ENCODE data around the gene MFRP.
A peak's percentile ranks its signal among the peaks of the same experiment; 100 is the strongest.

Gene MFRP

DNA sequence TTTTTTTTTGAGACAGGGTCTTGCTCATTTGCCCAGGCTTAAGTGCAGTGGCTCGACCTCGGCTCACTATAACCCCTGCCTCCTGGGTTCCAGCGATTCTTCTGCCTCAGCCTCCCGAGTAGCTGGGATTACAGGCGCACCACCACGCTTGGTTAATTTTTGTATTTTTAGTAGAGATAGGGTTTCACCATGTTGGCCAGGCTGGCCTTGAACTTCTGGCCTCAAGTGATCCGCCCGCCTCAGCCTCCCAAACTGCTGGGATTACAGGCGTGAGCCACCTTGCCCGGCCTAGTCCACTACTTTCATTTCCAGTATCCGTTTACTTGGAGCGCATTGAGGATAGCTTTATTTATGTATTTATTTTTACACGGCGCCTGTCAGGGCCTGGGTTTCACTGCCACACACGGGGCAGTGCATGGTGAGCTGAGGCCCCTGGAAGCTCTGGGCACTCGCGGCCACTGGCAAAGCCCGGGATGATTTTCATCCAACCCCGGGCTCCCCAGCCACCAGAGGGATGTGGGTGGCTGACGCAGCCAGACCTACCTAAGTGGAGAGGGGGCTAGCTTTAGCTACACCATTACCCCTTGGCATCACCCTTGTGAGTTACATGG is 23.5 kb downstream of the MFRP start:
- in situ Hi-C loops (cut with MboI; ENCODE audit: low pct_unique_long_range_greater_than_20kb, low sequenced_read_pairs), result no loop called here
- DNase-seq, result no peak

DNA sequence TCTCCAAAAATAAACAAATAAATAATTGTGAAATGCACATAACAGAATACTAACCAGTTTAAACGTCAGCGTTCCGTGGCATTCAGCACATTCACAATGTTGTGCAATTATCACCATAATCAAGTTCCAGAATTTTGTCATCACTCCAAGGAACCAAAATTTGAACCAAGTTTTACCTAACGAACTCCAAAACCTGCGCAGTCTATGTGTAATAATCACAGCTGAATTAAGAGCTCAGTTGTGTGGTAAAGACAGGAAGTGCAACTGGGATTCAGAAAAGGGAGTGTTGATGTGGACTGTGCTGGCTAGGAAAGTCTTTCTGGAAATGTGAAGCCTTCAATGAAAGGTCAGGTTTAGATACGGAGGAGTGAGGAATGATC is 24.2 kb downstream of the MFRP start:
- in situ Hi-C loops (cut with MboI; ENCODE audit: low pct_unique_long_range_greater_than_20kb, low sequenced_read_pairs), result no loop called here

DNA sequence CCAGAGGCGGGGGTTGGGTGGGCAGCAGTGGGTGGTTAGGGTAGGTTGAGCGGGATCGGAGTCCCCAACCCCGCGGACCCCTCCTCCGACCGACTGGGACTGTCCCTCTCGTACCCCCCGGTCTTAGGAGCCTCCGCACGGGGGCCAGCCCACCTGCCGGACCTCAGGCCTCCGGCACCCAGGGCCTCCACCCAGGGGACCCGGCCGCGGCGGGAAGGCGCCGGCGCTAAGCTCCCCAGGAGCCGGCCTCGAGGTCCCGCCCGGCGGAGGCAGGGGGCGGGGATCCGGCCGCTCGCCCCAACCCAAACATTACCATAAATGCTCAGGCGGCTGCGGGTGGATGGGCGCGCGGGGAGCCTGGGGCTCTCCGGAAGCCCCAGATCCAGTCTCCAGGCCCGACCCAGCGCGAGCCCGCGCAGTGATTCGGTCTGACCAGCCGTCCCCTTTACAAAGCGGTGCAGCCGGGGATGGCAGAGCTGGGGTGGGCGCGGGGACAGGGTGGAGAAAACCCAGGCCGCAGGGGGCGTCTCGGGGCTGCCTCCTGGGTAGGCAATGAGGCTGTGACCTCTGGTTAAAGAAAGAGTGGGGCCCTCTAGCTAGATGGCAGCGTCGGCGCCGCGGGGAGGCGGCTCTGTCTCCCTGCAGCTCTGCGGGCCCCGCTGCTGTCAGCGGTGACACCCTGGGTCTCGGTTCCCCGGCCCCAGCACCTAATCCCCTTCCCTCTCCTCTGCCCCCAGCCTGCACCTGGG is 25.6 kb downstream of the MFRP start:
- in situ Hi-C loops (cut with MboI; ENCODE audit: low pct_unique_long_range_greater_than_20kb, low sequenced_read_pairs), result no loop called here

More for the DNA sequence above, 24.2 kb downstream of the MFRP start:
- DNase-seq, result peak; percentile 32

DNA sequence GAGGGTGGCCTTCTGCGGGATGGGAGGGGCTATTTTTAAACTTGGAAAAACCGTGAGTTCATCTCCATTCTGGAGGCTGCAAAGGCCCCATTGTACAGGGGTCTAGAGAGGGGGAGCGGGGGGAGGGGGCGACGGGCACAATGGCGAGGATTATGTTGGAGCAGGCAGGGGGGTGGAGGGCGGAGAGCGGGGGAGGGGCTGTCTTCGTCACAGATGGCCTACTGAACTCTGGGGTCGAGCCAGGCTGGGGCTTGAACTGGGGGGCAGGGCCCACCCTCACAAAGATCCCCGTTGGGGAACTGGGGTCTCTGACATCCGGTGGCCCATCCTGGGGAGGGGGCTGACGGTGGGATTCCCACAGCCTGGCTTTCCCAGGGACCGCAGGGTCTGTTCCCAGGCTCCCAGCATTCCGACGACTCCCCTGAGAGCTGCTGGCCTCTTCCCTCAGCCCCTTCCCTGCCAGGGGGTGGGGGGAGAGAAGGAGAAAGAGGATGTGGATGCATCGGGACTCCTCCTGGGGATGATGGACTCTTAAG is 26.2 kb downstream of the MFRP start:
- in situ Hi-C loops (cut with MboI; ENCODE audit: low pct_unique_long_range_greater_than_20kb, low sequenced_read_pairs), result no loop called here
- DNase-seq, result no peak

More for the DNA sequence above, 25.6 kb downstream of the MFRP start:
- peak; percentile 39 for DNase-seq

DNA sequence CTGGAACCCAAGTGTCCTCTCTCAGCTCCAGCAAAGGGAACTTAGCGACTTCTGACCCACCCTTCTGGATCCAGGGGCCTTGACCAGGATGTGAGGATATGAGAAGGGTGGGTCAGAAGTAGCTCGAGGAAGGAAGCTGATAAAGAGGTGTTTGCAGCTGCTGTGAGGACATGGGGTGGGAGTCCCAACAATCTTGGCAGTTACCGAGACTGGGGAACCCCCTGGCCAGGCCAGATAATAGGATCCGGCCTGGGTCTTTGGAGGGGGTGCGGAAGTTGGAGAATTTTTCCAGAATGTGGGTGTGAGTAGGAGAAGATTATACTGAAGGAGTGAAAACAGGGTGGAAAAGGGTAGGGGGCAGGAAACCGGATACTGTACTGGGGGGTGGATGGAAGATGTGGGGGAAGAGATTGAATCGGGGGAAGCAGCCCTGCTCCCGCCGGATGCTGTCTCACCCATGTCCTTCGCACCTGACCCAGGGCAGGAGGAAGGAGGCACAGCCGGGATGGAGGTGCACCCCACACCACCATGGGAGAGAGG is 26.7 kb downstream of the MFRP start:
- DNase-seq, result no peak
- in situ Hi-C loops (cut with MboI; ENCODE audit: low pct_unique_long_range_greater_than_20kb, low sequenced_read_pairs), result no loop called here

DNA sequence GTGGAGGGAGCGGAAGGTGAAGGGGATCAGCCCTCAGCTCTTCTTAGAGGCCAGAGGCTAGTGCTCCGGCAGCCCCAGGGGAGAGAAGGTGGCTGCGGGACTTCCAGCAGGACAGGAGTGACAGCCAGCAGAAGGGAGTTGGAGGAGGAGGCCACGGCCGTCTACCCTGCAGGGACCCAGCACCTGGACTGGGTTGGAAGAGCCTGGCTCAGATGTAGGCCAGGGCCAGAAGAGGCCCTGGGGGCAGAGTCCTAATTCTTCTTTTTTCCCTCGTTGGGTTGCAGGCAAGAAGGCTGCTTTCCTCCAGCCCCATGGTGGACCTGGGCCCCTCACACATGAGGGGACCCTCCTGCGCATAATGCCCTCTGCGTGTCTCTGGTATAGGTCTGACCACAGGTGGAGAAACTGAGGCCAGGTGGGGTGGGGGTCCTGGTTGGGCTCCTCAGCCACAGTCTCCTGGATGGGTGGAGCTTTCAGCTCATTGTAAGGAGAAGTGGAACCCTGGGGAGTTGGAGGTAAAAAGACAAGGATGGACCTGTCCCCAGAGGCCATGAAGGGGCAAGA is 27.3 kb downstream of the MFRP start:
- in situ Hi-C loops (cut with MboI; ENCODE audit: low pct_unique_long_range_greater_than_20kb, low sequenced_read_pairs), result no loop called here
- DNase-seq, result no peak

DNA sequence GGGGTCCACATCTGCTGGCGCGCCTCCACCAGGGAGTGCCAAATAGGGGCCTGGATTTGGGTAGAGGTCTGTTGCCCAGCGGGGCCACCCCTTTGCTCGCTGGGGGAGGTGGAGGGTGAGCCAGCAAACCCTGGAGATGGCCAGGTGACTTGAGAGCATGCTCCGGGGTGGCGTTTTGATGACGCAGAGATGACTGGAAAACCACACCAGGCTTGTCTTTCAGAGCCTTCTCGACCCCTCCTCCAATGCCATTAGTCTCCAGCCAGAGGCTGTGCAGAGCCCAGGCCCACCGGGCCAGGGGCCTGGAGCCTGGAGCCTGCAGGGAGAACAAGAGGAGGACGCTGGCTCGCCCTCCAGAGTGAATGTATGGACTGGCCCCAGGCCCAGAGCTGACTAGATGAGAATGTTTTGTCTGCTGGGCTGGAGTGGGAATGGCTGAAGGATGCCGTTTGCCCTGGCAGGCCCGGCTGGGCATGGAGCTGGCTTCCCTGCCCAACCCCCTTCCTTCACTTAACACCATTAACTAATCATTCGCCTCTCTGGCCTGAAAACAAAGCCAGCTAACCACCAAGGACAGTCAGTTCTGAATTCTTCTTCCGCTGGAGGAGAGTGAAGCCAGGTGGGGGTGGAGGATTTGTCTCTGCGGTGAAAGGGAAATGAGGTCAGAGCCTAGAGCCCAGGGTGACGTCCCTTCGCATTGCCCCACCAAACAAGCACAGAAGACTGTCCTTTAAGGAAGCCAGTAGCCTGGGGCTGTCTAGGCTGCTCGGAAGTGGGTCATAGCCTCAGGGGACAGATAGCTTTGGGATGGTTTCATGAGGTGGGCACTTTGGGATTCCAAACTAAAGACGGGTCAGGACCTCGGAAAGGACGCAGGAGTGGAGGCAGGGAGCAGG is 28.0 kb downstream of the MFRP start:
- peak; percentile 96 for DNase-seq
- in situ Hi-C loops (cut with MboI; ENCODE audit: low pct_unique_long_range_greater_than_20kb, low sequenced_read_pairs), result no loop called here

DNA sequence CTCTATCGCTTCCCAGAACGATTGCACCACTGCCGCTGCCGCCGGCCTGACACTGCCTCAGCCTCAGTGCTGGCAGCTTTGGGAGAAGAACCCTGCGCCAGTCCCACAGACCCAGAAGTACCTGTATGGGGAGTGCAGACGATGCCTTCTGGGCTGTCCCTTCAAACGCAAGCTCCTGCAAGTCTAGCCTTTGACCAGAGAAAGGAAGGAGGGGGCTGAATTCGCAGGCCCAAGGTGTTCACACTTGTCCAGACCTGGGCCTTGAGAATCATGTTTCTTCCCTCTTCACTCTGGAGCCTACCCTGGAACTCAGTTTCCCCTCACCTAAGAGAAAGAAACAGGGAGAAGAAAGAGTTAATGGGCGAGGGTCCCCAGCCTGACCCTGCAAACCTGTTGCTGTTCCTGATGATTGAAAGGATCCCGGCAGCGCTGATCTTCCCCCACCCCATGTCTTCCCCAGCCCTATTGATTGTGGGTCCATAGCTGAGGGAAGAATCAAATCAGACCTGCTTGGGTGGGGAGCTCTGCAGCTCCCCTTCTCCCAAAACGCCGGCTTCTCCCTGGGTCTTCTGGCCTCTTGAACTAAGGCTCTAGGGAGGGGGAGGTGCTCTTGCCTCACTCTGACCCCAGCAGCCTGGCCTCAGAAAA is 28.8 kb downstream of the MFRP start:
- in situ Hi-C loops (cut with MboI; ENCODE audit: low pct_unique_long_range_greater_than_20kb, low sequenced_read_pairs), result no loop called here
- no peak for DNase-seq

DNA sequence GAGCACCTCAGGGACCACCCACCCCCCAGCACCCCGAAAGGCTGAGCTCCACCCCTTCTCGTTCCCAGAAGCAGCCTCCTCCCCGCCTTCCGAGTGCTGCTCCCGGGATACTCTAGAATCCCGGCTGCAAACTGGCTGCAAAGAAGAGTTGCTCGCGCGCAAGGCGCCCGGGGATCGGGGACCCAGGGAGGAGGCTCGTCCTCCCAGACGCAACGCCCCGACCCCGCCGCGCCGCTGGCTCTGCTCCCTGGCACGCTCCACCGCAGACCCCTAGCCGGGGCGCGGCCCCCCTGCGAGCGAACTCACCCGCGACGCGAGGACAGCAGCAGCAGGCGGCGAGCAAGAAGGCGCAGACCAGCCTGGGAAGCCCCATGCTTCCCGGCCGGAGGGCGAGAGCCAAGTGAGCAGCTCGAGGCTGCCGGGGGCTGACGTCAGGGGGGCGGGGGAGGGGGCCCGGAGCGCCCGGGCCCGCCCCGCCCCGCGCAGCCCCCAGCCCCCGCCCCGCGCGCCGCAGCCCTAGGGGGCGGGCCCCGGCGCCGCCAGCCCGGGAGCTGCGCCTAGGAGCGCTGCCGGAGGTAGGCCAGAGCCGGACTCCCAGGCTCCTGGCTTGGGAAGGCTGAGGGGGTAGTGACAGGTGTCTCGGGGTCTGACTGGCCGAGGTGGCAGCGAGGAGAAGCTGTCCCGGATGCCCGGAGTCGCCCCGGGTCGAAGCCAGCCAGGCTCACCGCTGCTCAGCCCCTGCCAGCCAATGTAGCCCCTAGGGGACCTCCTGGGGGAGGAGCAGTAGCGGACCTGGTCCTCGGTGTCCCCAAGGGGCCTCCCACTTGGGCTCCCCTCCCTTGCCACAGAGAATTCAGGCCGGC is 29.5 kb downstream of the MFRP start, which contains the start of gene MCAM:
Gene MCAM (minus strand): TSS at position 402 of the 863 bp plus-strand sequence. CDS start 29 bp downstream, at position 373.
- DNase-seq, result peak; percentile 61
- in situ Hi-C loops (cut with MboI; ENCODE audit: low pct_unique_long_range_greater_than_20kb, low sequenced_read_pairs), result no loop called here

DNA sequence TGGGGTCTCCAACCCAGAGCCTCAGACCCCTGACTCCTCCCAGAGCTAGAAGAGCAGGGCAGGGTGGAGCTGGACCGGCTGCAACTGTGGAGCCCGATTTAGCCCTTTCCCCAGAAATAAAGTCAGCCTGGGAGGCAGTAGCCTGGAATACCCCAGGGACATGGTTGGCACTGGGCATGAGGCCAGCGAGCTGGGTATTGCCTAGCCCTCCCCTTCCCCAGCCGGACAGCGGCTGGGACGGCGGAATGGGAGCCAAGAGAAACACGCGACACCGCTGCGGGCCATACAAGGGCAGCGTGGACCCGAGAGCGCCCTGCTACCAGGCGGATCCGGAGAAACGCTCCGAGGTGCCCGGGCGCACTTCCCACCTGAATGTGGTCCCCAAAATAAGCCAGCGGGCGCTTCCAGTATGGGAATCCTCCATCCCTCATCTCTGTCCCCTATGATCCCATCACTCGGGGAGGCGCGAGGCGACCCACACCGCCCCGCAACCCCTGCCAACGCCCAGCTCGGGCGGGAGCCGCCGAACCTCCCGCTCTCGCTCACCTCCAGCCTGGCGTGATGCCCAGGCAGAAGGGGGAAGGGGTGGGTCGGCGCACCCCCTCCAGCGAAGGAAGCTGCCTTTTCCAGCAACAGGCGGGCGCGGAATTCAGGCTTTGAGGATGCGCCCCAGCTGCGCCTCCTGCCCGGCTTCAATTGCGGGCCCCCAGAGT is 30.3 kb downstream of the MFRP start:
- in situ Hi-C loops (cut with MboI; ENCODE audit: low pct_unique_long_range_greater_than_20kb, low sequenced_read_pairs), result no loop called here
- peak; percentile 27 for DNase-seq

DNA sequence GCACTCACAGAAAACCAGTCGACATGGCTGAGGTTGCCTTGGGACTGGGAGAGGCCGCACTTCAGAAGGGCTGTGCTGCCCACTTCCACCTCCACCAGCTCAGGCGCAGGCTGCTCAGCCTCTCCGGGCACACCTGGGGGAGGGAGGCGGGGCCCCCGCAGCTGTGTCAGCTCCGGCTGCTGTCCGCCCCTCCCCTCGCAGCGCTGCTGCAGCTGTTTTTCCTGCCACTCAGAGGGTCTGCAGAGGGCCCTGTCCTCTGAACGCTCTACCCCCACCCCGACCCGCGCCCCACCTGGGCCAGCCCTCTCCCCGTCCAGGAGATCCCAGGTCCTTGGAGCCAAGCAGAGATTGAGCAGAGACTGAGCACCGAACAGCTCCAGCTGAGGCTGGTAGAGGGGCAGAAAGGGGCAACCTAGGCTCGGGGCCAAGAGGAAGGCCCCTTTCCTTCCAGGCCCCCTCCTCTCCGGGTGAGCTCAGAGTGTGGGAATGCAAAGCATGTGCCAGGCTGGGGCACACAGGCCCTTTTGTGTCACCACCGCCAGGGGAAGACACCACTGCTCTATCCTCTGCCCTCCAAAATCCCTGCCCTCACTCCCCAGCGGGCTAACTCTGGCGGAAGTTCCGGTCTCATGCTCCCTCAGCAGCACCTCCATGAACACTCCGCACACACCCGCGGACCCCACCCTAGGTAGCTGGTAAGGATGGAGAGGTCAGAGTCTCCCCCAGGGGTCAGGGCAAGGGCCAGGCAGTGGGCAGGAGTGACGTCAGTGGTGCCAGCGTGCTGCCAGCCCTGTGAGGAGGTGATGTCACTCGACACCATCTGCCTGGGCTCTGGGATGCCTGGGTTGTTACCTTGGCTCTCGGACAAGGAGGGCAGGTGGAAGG is 31.1 kb downstream of the MFRP start:
- in situ Hi-C loops (cut with MboI; ENCODE audit: low pct_unique_long_range_greater_than_20kb, low sequenced_read_pairs), result no loop called here
- DNase-seq, result no peak

DNA sequence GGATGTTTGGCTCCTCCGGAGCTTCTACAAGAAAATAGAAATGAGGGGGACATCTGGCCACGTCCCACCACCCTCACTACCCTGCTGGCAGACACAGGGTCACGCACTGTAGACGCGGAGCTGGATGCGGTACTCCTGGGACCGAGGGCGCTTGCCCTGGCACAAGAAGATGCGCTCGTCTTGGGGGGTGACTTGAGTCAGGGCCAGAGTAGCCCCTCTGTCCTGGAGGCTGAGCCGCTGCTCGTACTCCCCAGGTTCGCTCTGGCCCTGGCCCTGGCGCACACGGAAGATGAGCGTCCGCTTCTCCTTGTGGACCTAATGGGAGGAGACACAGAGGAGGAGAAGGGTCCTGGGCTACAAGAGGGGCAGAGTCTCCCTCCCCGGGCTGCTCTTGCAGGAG is 31.8 kb downstream of the MFRP start:
- in situ Hi-C loops (cut with MboI; ENCODE audit: low pct_unique_long_range_greater_than_20kb, low sequenced_read_pairs), result no loop called here

DNA sequence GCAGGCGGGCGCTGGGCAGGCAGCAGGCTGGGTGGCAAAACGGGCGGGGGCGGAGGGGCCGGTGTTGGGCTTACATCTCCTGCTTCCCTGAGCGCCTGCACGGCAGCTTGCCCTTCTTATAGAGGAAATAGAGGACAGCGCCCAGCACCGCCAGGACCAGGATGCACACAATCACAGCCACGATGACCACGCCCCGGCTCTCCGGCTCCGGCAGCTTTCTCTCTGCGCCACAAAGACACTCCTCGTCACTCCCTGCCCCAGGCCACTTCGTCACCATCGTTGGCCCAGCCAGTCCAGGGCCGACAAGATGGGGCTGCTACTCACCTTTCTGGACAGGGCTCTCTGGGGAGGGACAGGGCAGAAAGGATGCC is 35.8 kb downstream of the MFRP start:
- in situ Hi-C loops (cut with MboI; ENCODE audit: low pct_unique_long_range_greater_than_20kb, low sequenced_read_pairs), result no loop called here
- DNase-seq, result no peak

More for the DNA sequence above, 31.8 kb downstream of the MFRP start:
- DNase-seq, result no peak

DNA sequence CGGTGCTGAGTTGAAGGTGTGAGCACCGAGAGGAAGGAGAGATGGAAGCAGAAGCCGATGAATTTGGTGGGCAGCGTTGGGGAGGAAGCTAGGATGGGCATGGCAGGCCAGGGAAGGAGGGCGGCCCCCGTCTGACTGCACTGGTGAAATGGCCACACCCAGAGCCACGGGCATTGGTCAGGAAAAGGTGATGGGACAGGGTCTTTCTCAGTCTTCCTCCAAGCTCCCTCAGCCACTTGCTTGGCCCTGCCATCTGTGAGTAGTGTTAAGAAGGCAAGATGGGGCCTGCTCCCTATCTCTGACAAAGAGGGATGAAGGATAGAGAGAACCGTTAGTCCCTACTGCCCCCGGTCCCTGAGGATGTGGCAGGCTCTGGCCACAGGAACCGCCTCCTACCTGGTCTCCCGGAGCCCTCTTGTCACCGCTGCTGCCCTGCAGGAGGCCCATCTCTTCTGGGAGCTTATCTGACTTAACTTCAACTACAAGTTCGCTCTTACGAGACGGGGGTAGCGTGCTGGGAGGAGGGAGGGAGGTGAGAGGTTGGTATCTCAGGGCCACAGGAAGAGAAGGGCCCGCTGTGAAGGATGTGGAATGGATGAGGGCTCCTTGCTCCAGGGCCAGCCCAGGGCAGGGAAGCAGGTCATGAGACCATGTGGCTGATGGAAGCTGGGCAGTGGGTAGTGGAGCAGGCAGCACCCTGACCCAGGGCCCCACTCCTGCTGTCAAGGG is 36.4 kb downstream of the MFRP start:
- in situ Hi-C loops (cut with MboI; ENCODE audit: low pct_unique_long_range_greater_than_20kb, low sequenced_read_pairs), result no loop called here
- no peak for DNase-seq

DNA sequence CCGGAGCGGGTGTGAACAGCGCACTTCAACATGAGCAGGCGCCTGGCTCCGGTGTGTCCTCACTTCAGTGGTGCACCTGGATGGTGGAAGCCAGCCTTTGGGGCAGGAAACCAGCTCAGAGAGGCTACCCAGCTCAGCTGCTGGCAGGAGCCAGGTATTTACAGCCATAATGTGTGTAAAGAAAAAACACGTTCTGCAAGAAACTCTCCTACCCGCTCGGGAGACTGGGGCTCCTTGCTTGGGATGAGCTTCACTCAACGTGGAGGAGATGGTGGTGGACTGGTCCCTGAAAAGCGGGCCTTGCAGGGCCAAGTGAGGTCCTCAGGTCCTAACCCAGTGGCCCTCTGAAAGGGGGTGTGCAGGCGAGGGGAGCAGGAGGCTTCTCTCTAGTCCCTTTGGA is 37.1 kb downstream of the MFRP start:
- in situ Hi-C loops (cut with MboI; ENCODE audit: low pct_unique_long_range_greater_than_20kb, low sequenced_read_pairs), result no loop called here
- DNase-seq, result no peak

DNA sequence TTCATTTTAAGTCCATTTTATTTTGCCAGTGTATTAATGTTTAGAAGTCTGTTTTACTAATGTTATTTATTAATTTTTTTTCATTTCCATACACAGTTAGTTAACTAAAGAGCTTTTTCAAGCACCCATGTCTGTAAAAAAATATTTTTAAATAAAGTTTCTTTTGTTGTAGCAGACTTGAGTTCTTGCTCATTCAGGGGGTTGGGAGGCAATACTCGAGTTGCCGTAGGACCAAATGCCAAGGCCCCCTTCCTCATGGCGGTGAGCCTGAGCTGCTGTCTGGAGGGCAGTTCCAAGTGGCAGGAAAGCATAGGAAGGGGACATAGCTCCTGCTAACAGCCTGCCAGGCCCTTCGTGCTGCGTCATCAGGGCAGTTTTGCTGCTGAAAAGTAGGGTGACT is 38.5 kb downstream of the MFRP start:
- in situ Hi-C loops (cut with MboI; ENCODE audit: low pct_unique_long_range_greater_than_20kb, low sequenced_read_pairs), result no loop called here

More for the DNA sequence above, 38.5 kb downstream of the MFRP start:
- no peak for DNase-seq
